Activated naive CD4-positive, alpha-beta T cell treated with anti-CD3 and anti-CD28 coated beads, Interleukin-2, amount 50 U/mL, for 72 hours (primary cell): ENCODE measurements around the gene STK36. TPM values are rescaled to one million over a fixed set of nuclear protein-coding genes. Genes with fewer than 3 reads are reported as not detected.

Experiments used
- ATAC-seq, 2 donors: fragments of 150-1000 bp; cut with Tn5 transposase; 2 replicates each; pipeline ENCODE4 v1.10.0; 2021; ENCODE audit warnings: mild to moderate bottlenecking in 2 of 2, moderate library complexity in 2 of 2
- DNase-seq, 2 donors: peaks; one replicate each; pipeline ENCODE4 v3.0.0; 2021 to 2022; ENCODE audit warnings: low spot score in 2 of 2
- H3K27ac Mint-ChIP-seq, 2 donors: one replicate each; pipeline ENCODE4 v1.8.0; 2022; ENCODE audit warnings: mild to moderate bottlenecking in 2 of 2, mixed read lengths in 2 of 2
- H3K36me3 Mint-ChIP-seq, 2 donors: one replicate each; pipeline ENCODE4 v1.8.0; 2022; ENCODE audit warnings: mixed read lengths in 2 of 2
- H3K9me3 Mint-ChIP-seq, 2 donors: one replicate each; pipeline ENCODE4 v1.8.0; 2022; ENCODE audit warnings: mixed read lengths in 2 of 2
- total RNA-seq, 2 donors: library from RNA; stranded (reverse); gene quantifications; one replicate each; pipeline ENCODE4 v1.2.3, GENCODE V29; 2022

The STK36 gene
- total RNA-seq, 2 donors from 2014 or later: 16.5 to 22.5 TPM

DNA sequence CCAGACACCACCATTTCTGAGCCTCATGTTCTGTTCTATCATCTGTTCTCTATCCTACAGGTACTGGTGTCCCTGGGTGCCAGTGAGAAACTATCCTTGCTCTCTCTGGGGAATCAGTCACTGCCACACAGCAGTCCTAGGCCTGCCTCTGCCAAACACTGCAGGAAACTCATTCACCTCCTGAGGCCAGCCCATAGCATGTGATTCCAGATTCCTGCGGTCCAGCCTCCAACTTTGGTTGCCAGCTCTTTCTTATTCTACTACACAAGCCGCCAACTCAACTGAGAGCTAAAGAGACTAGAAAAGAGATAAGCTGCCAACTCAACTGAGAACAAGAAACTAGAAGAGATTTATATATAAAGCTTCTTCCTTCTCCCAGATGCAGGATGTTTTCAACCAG lies 29.9 kb downstream of the STK36 start:
- ATAC-seq (no peak), DNase-seq (no peak)
- peak overlapping the region in 1 of 2 donors; percentile 57 for H3K27ac Mint-ChIP-seq
- no peaks in the 10 kb centered on the region for H3K9me3 Mint-ChIP-seq
- H3K36me3 Mint-ChIP-seq: no peaks in the 10 kb centered on the region

DNA sequence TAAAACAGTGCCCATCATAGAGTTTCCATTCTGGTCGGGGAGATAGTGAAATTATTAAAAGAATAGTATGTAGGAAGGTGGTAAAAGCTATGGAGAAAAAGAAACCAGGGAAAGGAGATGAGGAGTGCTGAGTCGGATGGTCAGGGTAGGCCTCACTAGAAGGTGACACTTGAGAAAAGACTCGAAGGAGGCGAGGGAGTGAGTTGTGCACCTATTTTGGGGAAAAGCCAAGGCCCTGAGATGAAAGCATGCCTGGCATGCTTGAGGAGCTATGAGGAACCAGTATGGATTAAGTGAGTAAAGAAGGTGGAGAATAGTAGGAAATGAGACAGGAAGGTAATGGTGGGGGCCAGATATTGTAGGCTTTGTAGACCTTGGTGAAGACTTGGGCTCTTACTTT lies 31.5 kb downstream of the STK36 start:
- H3K27ac Mint-ChIP-seq: no peak overlapping the region
- H3K36me3 Mint-ChIP-seq: no peaks in the 10 kb centered on the region
- ATAC-seq (no peak), DNase-seq (no peak)
- no peaks in the 10 kb centered on the region for H3K9me3 Mint-ChIP-seq

DNA sequence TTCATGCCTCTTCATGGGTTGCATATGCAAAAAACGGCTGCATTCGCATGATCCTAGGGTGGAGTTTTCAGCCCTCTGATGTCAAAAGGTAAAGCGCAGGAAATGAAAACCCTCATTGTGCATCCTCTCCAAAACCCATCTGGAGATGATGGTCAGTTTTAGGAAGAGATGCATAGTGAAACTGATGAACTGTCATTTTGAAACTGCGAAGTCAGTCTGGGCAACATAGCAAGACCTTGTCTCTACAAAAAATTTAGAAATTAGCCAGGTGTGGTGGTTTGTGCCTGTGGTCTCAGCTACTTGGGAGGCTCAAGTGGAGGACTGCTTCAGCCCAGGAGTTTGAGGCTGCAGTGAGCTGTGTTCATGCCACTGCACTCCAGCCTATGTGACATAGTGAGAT lies 36.2 kb downstream of the STK36 start:
- H3K27ac Mint-ChIP-seq: no peak overlapping the region
- H3K9me3 Mint-ChIP-seq: no peaks in the 10 kb centered on the region
- no peak for DNase-seq
- ATAC-seq: no peak
- peaks cover 5 to 11% of the 10 kb centered on the region in 2 donors for H3K36me3 Mint-ChIP-seq

DNA sequence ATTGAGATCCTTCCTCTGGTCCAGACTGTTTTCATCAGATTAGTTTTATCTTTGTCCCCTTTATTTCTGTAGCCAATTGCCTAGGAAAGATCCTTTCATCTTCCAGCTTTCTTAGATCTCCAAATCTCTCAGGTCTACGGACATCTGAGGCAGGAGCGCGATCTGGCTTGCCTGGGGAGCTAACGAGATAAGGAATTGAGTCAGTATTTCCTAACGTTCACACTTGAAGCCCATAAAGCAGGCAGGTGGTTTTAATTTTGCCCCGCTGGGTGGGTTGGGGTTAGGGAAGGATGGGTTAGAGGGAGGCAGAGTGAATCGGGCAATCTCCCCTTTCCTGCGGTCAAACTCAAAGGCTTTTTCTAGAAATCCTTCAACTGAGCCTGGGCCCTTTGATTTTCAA lies 38.0 kb downstream of the STK36 start:
- Mint-ChIP-seq H3K36me3 (peaks cover 5 to 11% of the 10 kb centered on the region in 2 donors), H3K9me3 (no peaks in the 10 kb centered on the region), H3K27ac (peak overlapping the region in 1 of 2 donors; percentile 94)
- ATAC-seq (no peak), DNase-seq (no peak)

DNA sequence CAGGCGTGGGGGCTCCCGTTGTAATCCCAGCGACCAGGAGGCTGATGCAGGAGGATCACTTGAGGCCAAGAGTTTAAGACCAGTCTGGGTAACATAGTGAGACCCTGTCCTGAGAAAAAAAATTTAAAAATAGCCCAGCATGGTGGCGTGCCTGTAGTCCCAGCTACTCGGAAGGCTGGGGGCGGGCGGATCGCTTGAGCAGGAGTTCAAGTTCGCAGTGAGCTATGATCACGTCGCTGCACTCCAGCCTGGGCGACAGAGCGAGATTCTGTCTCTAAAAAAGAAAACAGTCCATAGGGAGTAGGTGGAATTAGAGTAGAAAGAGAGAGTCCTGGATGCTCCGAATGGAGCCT lies 38.4 kb downstream of the STK36 start:
- peak; percentile 1 to 5 for ATAC-seq
- H3K36me3 Mint-ChIP-seq: peaks cover 5 to 11% of the 10 kb centered on the region in 2 donors
- DNase-seq: no peak
- peak overlapping the region; percentile 50 to 94 for H3K27ac Mint-ChIP-seq
- H3K9me3 Mint-ChIP-seq: no peaks in the 10 kb centered on the region

DNA sequence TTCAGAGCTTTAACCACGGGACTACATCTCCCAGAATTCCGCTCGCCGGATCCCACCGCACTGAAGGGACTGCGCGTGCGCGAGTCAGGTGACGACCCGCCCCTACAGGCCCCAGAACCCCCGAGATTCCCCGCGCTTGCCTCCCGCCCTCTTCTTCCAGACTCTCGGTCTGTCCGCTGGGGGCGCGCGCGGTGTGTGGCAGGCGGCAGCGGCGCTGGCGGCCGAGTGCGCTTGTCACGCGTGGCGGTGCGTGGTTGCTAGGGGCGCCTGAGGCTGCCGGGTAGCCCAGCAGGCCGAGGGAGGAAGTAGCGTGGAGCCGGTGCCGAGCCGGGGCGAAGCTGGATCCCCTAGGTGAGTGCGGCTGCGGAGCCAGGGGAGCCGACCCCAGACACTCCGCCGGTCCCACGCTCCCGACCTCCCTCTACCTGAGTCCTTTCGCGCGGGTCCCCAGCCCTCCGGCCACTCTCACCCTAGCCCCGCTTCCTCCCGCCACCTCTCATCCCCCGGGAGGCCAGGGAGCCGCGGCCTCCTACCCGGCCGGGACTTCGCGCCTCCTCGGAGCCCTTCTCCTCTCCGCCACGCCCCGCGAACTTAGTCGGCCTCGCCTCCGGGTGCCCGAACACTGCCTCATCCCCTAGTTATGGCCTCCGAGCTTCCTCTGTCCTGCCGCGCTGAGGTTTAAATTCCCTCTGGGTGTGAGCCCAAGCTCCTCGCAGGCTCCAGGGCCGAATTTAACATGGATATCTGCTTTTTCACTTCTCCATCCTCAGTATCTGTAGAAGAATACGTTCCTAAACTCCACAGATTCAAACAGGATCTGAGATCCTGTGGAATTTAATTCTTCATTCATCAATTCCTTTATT lies 39.0 kb downstream of the STK36 start, which contains the start of gene TTLL4:
TTLL4 (plus strand) TSS at position 149 of the 863 bp plus-strand sequence. CDS start 26,842 bp downstream, outside the sequence.
- DNase-seq (peak; percentile 96 to 97), ATAC-seq (peak; percentile 96)
- H3K9me3 Mint-ChIP-seq: no peaks in the 10 kb centered on the region
- peak within 1 kb of the TSS; percentile 94 to 98 for H3K27ac Mint-ChIP-seq
- peaks cover 5 to 11% of the 10 kb centered on the region in 2 donors for H3K36me3 Mint-ChIP-seq

DNA sequence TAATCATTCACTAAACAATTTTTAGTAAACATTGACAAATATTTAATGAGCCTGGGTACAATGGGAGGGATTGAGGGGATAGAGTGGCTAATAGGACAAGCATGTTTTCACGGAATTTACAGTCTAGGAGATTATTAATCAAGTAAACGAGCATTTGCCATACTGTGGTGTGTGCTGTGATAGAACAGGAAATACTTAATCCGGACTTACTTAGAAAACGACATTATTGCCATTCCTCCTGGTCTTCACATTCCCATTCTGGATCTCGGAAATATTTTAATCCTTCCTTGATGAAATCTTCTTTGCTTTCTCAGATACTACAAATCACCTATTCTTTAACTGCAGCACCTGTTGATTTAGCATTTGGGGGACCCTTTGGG lies 39.7 kb downstream of the STK36 start:
- Mint-ChIP-seq H3K36me3 (peaks cover 5 to 11% of the 10 kb centered on the region in 2 donors), H3K9me3 (no peaks in the 10 kb centered on the region), H3K27ac (peak overlapping the region; percentile 94 to 98)
- DNase-seq (no peak), ATAC-seq (no peak)

DNA sequence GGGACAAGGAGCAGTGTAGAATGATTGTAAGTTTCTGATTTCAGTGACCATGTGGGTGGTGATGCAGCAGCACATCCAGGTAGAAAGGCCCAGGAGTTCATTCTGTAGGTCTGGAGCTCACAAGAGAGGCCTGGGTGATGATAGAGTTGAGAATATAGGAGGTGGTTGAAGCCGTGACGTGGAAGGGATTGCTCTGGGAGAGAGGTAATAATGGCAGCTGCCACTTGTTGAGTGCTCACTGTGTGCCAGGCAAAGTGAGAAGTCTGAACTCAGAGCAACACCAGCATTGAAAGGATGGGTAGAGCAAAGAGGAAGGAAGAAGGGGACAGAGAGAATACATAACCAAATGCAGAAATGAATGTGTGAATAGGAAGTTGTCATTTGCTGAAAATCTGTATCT lies 42.0 kb downstream of the STK36 start:
- Mint-ChIP-seq H3K27ac (no peak overlapping the region), H3K9me3 (no peaks in the 10 kb centered on the region), H3K36me3 (peaks cover 5 to 11% of the 10 kb centered on the region in 2 donors)
- DNase-seq: no peak
- no peak for ATAC-seq

DNA sequence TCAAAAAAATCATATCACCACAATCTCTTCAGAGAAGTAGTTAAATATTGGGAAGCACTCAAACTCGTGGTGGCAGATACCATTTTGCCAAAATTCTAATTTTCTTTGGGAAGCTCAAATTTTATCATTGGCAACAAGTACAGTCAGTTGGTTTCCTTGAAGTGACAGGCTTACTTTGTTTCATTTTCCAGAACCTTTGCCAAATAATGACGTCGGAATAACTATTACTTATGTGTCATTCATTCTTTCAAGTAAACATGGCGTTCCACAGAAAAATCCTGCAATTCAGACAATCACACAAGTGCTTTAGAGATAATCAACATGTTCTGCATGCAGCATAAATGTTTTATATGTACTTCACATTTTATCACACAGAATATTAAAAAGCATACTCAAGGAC lies 44.2 kb downstream of the STK36 start:
- Mint-ChIP-seq H3K9me3 (no peaks in the 10 kb centered on the region), H3K27ac (no peak overlapping the region), H3K36me3 (peaks cover 10 to 11% of the 10 kb centered on the region in 2 donors)
- DNase-seq (no peak), ATAC-seq (no peak)

DNA sequence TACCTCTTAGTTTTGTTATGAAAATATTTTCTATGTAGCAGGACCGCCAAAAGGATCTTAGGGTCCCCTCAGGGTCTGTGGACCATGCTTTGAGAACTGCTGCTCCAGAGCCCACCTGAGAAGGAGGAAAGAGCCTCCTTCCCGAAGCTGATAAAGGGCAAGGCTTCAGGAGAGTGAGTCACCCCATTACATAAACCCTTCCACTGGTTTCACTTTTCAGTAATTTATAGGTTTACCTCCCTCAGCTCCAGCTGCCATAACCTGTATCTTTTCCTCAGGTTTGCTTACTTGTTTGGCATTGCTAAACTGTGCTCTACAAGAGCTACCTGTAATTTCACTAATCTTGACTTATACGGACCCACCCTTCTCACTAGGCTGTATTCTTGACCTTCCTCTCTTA lies 45.4 kb downstream of the STK36 start:
- H3K36me3 Mint-ChIP-seq: peaks cover 0 to 6% of the 10 kb centered on the region in 2 donors
- no peak for DNase-seq
- ATAC-seq: peak in 1 of 2 donors; percentile 28
- no peak overlapping the region for H3K27ac Mint-ChIP-seq
- no peaks in the 10 kb centered on the region for H3K9me3 Mint-ChIP-seq

DNA sequence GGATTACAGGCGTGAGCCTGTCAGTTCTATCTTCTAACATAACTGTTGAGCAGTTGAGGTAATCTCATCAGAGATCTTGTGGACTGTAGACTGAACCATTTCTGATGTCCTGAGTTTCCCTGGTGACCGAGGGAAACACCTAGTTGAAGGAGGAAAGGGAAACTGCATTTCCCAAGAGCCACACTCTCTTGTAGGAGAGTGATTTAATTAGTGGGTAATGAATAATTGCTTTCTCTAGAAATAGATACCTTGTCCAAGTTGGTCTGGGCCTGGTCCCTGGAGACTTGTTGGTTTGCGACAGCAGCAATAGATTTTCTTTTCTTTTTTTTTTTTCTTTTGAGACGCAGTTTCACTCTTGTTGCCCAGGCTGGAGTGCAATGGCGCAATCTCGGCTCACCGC lies 46.2 kb downstream of the STK36 start:
- Mint-ChIP-seq H3K9me3 (no peaks in the 10 kb centered on the region), H3K27ac (no peak overlapping the region), H3K36me3 (peaks cover 0 to 6% of the 10 kb centered on the region in 2 donors)
- DNase-seq: no peak
- ATAC-seq: no peak

DNA sequence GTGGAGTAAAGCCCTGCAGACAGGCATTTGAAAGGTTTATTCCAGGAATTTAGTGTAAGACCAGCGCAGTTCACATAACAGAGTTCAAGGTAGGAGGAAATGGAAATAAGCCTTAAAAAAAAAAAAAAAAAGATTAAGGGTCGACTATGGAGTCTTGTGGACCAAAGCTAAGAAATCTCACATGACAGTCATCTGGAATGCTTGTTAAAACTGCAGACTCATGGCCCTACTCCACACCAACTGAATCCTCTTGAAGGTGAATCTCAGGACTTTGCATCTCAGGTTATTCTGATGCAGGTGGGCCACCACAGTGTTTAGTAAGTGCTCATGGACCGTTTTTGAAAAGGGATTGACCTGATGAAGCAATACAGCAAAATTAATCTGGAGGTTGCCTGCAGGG lies 47.6 kb downstream of the STK36 start:
- ATAC-seq (no peak), DNase-seq (no peak)
- peaks cover 0 to 3% of the 10 kb centered on the region in 2 donors for H3K9me3 Mint-ChIP-seq
- peaks cover 0 to 6% of the 10 kb centered on the region in 2 donors for H3K36me3 Mint-ChIP-seq
- no peak overlapping the region for H3K27ac Mint-ChIP-seq

DNA sequence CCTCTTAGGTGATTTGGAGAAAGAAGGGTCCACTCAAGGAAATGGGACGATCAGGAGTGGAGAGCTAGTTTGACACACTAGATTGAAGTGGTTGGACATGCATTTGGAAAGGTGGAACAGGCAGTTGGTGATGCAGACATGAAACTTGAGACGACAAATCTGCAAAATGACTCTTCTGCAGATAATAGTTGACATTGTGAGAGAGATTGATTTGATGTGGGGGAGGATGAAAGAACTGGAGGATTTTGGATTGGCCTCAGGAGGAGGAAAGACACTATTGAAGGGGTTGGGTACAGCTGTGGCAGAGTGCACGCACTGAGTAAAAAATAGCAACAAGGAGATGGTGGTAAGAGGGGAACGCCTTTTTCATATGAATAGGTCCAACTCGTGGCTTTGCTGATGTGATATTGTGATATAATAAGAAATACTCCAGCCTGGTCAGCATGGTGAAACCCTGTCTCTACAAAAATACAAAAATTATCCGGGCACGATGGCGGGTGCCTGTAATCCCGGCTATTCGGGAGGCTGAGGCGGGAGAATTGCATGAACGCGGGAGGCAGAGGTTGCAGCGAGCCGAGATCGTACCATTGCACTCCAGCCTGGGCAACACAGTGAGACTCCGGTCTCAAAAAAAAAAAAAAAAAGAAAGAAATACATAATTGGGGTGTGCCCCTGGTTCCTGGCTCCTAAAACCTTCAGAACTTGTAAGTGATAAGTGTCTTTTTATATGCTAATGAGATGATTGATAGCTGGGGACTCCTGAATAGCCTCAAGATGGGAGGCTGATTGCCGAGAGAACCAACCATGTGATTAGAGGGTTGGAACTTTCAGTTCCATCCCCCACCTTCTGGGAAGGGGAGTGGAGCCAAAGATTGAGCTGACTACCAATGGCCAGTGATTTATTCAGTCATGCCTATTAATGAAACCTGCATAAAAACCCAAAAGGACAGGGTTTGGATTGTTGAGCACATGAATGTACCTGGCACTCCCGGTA lies 48.5 kb downstream of the STK36 start:
- Mint-ChIP-seq H3K36me3 (peaks cover under 1 to 6% of the 10 kb centered on the region in 2 donors), H3K9me3 (peaks cover 0 to 4% of the 10 kb centered on the region in 2 donors), H3K27ac (no peak overlapping the region)
- DNase-seq (no peak), ATAC-seq (no peak)

DNA sequence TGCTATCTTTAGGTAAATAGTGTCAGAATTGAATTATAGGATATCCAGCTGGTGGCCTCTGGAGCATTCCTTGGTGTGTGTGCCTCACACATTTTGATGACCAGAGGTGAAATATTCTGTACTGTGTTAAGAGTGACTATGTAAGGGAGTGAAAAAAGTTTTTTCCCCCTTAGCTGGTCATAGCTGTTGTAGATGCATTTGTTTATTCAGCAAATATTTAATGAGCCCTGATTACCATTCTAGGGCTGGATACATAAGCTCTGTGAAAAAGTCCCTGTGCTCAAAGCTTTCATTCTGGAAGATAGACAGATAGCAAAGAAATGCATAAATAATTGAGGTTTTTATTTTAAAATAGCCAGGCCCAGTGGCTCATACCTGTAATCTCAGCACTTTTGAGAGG lies 49.6 kb downstream of the STK36 start:
- Mint-ChIP-seq H3K36me3 (peaks cover 6 to 12% of the 10 kb centered on the region in 2 donors), H3K27ac (no peak overlapping the region), H3K9me3 (peaks cover 0 to 4% of the 10 kb centered on the region in 2 donors)
- no peak for ATAC-seq
- no peak for DNase-seq

DNA sequence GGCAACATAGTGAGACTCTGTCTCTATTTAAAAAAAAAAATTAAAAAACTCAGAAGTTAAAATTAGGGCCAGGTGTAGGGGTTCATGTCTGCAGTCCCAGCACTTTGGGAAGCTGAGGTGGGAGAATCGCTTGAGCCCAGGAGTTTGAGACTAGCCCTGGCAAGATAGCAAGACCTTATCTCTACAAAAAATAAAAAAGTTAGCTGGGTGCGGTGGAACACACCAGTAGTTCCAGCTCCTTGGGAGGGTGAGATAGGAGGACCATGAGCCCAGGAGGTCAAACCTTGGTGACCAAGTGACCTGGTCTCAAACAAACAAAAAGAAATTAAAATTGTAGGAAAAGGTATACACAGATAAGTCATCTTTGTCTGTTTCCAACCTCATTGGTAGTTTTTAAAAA lies 50.0 kb downstream of the STK36 start:
- peak overlapping the region in 1 of 2 donors; percentile 50 for H3K27ac Mint-ChIP-seq
- peaks cover 6 to 16% of the 10 kb centered on the region in 2 donors for H3K36me3 Mint-ChIP-seq
- ATAC-seq (no peak), DNase-seq (no peak)
- H3K9me3 Mint-ChIP-seq: peaks cover 0 to 4% of the 10 kb centered on the region in 2 donors

DNA sequence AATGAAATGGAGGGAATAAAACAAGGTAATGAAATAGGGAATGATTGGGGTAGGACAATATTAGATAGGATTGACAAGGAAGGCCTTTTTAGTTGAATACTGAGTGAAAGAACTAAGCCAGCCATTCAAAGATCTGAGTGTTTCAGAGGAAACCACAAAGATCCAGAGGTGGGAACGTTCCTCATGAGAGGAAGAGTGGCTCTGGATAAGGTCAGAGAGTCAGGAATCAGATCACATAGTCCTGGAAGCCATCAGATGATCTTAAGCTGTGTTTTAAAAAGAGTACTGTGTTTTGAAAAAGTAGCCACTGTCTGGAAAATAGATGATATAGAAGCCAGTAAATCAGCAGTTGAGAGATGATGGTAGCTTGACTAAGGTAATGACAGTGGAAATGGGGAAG lies 50.5 kb downstream of the STK36 start:
- Mint-ChIP-seq H3K36me3 (peaks cover 6 to 18% of the 10 kb centered on the region in 2 donors), H3K27ac (peak overlapping the region; percentile 32 to 50), H3K9me3 (peaks cover 0 to 4% of the 10 kb centered on the region in 2 donors)
- DNase-seq (no peak), ATAC-seq (no peak)
